Effector memory CD8-positive, alpha-beta T cell (primary cell): Measurements from ENCODE around the gene CDK2AP2.
"Not testable (repeated sequence)": the region's sequence is repeated elsewhere in the genome, so short reads cannot be mapped to it uniquely, and the experiment has no call there.

Source experiments
- ATAC-seq: fragments of 150-1000 bp; cut with Tn5 transposase; replicated peaks from 2 replicates; pipeline ENCODE4 v1.10.0; 2021; ENCODE audit warnings: mild to moderate bottlenecking, moderate library complexity
- DNase-seq, 3 experiments: peaks; one replicate each; pipeline ENCODE4 v3.0.0; 2021
- H3K27ac Mint-ChIP-seq, 2 donors: one replicate each; pipeline ENCODE4 v1.8.0; 2022; ENCODE audit warnings: mild to moderate bottlenecking in 2 of 2, mixed read lengths in 2 of 2, moderate library complexity in 2 of 2
- H3K27me3 Mint-ChIP-seq, 2 donors: one replicate each; pipeline ENCODE4 v1.8.0; 2022; ENCODE audit warnings: mixed read lengths in 2 of 2
- H3K36me3 Mint-ChIP-seq: one replicate; pipeline ENCODE4 v1.8.0; 2022; ENCODE audit warnings: mild to moderate bottlenecking, moderate library complexity, mixed read lengths; ENCODE audit not compliant: insufficient read depth
- H3K4me1 Mint-ChIP-seq, 2 donors: one replicate each; pipeline ENCODE4 v1.8.0; 2022; ENCODE audit warnings: low read depth in 2 of 2, mixed read lengths in 2 of 2
- H3K4me3 Mint-ChIP-seq, 2 donors: one replicate each; pipeline ENCODE4 v1.8.0; 2022; ENCODE audit warnings: mild to moderate bottlenecking in 2 of 2, mixed read lengths in 2 of 2, moderate library complexity in 2 of 2
- H3K9me3 Mint-ChIP-seq, 2 donors: one replicate each; pipeline ENCODE4 v1.8.0; 2022; ENCODE audit warnings: mixed read lengths in 2 of 2

The CDK2AP2 gene

DNA sequence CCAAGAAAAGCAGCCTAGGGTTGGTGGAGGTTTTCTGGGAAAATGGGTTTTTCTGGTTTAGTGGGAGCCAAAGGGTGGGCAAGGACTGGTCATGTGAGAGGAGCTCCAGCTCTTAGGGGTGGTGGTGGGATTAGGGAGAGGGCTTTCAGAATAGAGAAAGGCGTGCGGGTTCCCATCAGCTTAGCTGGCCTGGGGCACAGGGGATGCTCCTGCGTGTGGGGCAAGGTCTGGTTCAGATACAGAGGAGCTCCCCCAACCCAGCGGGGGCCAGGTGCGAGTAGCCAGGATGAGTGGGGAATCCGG is 39.6 kb downstream of the CDK2AP2 start:
- Mint-ChIP-seq H3K36me3 (peaks cover 18% of the 10 kb centered on the region), H3K4me3 (peak overlapping the region; percentile 89 to 90), H3K27me3 (no peaks in the 10 kb centered on the region), H3K27ac (peak overlapping the region; percentile 87 to 88), H3K4me1 (peaks cover 31 to 37% of the 10 kb centered on the region in 2 donors), H3K9me3 (no peaks in the 10 kb centered on the region)
- no peak for DNase-seq
- ATAC-seq, result no peak

DNA sequence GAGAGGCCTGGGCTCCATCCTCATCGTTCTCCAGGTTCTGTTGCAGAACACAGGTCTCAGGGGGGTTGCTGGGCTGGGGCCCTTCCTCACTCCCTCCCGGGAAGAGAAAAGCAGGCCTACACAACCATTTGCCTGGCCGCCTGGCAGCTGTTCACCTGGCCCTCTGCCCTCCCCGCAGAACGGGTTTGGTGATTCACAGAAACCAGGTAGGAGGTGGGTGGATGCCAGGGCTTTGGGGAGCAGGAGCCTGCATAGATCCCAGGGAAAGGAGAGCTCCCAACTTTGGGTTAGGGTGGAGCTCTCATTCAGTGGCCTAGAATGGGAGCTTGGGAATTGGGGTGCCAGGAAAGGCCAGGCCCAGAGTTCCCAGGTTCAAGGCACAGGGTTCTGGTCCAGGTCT is 39.9 kb downstream of the CDK2AP2 start:
- Mint-ChIP-seq H3K36me3 (peaks cover 18% of the 10 kb centered on the region), H3K27me3 (no peaks in the 10 kb centered on the region), H3K4me1 (peaks cover 31 to 37% of the 10 kb centered on the region in 2 donors), H3K4me3 (peak overlapping the region; percentile 89 to 90), H3K27ac (peak overlapping the region; percentile 87 to 88), H3K9me3 (no peaks in the 10 kb centered on the region)
- no peak for ATAC-seq
- DNase-seq, result no peak

DNA sequence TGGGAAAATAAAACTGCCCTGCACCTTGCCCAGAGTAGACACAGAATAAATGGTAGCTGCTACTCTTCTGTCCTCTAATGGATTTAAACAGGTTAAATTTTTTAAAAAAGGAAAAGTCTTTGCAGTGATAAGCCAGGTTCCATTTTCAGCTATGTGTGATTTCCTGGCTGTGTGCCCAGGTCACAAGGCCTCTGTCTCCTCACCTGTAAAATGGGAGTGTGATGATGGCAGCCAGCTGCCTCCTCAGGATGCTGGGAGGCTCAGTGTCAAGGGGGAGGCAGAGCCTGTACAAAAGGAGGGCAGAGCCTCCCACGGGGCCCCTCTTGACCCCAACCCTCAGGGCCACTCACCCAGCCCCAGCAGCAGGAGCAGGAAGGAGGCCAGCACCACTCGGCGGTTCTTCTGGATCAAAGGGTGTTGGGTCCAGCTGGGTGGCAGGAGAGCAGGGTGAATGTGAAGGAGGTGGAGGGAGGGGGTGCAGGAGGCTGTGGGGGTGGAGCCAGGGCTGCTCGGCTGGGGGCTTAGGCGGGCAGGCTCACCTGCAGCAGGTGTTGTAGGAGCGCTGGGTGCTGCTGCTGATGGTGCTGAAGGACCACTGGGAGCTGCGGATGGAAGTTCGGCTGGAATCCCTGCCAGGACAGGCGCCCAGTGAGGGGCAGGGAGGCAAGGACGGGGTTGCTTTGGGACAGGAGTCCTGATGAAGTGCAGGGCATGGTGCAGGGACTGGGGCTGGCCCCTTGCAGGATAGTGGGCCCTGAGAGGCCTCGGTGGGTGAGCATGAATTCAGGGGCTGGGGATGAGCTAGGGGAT is 40.8 kb downstream of the CDK2AP2 start:
- DNase-seq (no peak), ATAC-seq (no peak)
- Mint-ChIP-seq H3K27ac (peak overlapping the region; percentile 79 to 87), H3K4me3 (peak overlapping the region; percentile 89 to 90), H3K9me3 (no peaks in the 10 kb centered on the region), H3K4me1 (peaks cover 31 to 37% of the 10 kb centered on the region in 2 donors), H3K27me3 (no peaks in the 10 kb centered on the region), H3K36me3 (peaks cover 18% of the 10 kb centered on the region)

DNA sequence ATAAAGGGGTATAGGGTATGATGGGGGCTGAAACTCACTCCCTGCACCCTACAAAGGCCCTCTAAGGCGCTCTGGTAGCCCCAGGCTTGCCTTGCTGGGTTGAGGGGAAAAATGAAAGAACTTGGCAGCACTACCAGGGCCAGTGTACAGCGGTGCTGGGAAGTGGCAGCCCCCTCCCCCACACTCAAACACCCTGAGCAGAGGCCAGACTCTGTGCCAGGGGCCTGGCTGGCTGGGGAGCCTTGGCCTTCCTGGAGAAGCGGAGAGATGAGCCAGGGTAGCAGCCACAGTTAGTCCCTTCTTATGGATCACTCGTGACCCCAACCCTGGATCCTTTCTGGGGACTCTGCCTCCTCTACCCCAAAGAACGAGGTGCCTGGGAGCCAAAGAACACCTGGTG is 41.6 kb downstream of the CDK2AP2 start:
- Mint-ChIP-seq H3K27ac (no peak overlapping the region), H3K9me3 (no peaks in the 10 kb centered on the region), H3K4me1 (peaks cover 31 to 37% of the 10 kb centered on the region in 2 donors), H3K27me3 (no peaks in the 10 kb centered on the region), H3K4me3 (no peak overlapping the region), H3K36me3 (peaks cover 18% of the 10 kb centered on the region)
- DNase-seq, result no peak
- no peak for ATAC-seq

DNA sequence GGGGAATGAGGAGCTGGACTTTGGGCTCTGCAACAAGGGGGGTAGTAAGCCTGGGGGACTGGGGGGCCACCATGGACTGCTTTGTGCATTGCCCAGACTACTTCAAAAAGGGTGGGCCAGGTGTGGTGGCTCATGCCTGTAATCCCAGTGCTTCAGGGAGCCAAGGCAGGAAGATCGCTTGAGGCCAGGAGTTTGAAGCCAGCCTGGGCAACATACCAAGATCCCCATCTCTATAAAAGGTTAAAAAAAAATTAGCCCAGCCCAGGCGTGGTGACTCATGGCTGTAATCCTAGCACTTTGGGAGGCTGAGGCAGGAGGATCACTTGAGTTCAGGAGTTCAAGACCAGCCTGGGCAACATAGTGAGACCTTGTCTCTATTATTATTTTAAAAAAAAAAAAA is 42.4 kb downstream of the CDK2AP2 start:
- H3K9me3 Mint-ChIP-seq, DNase-seq, ATAC-seq, H3K27me3 Mint-ChIP-seq: not testable (repeated sequence)
- H3K36me3 Mint-ChIP-seq, result peaks cover 18% of the 10 kb centered on the region
- H3K27ac Mint-ChIP-seq, result peak overlapping the region; percentile 92 to 94
- peaks cover 31 to 37% of the 10 kb centered on the region in 2 donors for H3K4me1 Mint-ChIP-seq
- H3K4me3 Mint-ChIP-seq, result peak overlapping the region; percentile 86 to 88

DNA sequence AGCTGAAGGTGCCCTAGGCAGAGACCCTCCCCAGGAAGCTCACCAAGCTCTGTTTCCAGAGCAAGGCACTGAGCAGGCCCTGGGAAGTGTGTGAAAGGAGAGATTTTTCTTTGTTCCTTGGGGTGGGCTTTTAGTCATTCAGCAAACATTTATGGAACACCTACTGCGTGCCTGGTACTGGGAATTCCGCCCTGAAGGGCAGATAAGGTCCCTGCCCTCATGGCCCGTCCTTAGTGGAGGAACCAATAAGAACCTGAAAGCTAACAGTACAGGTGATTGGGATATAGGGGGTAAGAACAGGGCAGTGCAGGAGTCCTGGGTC is 42.8 kb downstream of the CDK2AP2 start:
- peaks cover 31 to 37% of the 10 kb centered on the region in 2 donors for H3K4me1 Mint-ChIP-seq
- H3K27me3 Mint-ChIP-seq, result no peaks in the 10 kb centered on the region
- peaks cover 18% of the 10 kb centered on the region for H3K36me3 Mint-ChIP-seq
- no peak for DNase-seq
- peak overlapping the region; percentile 92 to 94 for H3K27ac Mint-ChIP-seq
- no peaks in the 10 kb centered on the region for H3K9me3 Mint-ChIP-seq
- no peak for ATAC-seq
- peak overlapping the region; percentile 86 to 88 for H3K4me3 Mint-ChIP-seq

DNA sequence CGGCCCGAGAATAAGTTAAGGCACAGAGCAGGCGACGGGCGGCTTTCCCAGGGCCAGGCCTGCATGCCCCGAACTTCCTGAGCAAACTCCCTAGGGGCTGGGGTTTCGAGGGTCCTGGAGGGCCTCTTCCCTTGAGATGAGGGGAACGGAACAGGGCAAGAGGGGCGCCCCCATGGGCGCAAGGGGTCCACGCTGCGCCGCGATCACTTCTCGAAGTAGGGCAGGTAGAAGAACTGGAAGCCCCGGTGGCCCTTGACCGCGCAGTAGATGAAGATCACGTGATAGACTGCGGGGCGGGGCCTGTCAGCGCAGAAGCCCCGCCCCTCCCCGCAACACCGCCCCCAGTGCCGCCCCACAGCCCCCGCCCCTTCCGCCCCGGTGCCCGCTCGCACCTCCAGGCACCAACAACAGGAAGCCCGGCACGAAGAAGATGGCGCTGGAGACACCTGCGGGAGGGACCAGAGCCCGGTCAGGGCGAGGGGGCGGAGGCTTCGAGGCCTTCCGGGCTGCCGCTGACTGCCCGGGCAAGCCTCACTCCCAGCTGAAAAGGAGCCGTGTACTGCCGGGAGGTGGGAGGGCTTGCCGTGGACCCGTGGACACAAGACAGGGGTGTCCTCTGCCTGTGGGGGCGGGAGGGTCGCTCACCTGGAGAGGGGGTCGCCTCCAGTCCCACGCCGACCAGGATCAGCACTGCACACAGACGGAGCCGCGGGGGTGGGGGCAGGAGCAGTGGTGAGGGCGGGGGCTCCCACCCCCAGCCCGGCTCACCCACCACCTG is 43.4 kb downstream of the CDK2AP2 start:
- Mint-ChIP-seq H3K4me1 (peaks cover 35 to 37% of the 10 kb centered on the region in 2 donors), H3K4me3 (peak overlapping the region; percentile 86 to 88), H3K27me3 (no peaks in the 10 kb centered on the region), H3K27ac (peak overlapping the region; percentile 92 to 94), H3K36me3 (peaks cover 18% of the 10 kb centered on the region), H3K9me3 (no peaks in the 10 kb centered on the region)
- peak; percentile 86 to 89 (median 89) for DNase-seq
- ATAC-seq, result peak; percentile 84

DNA sequence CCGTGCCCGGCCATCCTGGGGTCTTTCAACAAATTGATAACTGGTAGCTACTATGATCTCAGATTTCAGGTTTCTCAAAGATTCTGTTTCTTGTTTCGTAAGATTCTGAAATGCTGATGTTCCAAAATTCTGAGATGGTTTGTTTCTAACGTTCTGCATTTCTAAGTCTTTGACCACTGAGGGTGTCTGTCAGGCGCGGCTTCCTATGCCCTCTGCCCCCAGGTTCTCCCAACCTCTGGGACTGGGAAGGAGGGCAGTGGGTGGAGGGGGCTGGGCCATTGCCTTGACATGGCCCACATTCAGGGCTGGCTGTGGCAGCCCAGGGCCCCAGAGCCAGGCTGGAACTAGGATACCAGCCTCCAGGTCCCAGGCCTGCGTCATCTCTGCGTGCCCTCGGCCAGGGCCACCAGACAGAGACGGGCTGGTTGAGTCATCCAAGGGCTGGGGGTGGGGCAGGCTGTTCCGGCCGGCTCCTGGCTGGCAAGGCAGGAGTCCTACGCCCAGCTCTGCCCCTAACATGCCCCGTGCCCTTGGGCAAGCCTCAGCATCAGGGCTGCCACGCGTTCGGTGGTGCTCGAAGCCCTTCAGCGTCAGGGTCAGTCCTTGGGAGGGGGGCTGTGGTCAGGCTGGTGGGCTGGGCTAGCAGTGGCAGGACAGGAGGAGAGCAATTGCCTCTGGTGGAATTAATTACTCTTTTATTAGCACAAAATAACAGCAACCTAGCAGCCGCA is 44.1 kb downstream of the CDK2AP2 start:
- Mint-ChIP-seq H3K4me3 (peak overlapping the region; percentile 86 to 88), H3K4me1 (peaks cover 34 to 35% of the 10 kb centered on the region in 2 donors), H3K9me3 (no peaks in the 10 kb centered on the region), H3K27ac (peak overlapping the region; percentile 92 to 94), H3K36me3 (peaks cover 18% of the 10 kb centered on the region), H3K27me3 (no peaks in the 10 kb centered on the region)
- ATAC-seq (no peak), DNase-seq (no peak)

DNA sequence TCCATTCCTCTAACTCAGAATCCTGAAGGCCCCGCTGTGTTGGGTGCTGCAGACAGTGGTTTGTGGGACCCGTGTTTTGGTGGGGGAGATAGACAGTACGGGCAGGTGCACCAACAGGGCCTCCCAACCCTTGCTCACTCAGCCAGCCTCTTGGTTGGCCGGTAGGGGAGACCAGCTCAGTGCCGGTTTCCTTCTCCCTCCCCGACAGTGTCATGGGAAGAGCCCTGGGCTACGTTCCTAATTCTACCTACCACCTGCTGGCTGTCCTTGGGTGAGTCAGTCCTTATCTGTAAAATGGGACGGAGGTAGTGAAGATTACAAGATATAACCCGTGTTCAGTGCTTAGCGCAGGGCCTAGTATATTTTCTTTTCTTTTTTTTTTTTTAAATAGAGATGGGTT is 44.8 kb downstream of the CDK2AP2 start:
- no peak for ATAC-seq
- Mint-ChIP-seq H3K36me3 (peaks cover 18% of the 10 kb centered on the region), H3K27ac (peak overlapping the region in 1 of 2 donors; percentile 51), H3K27me3 (no peaks in the 10 kb centered on the region), H3K4me1 (peaks cover 30 to 31% of the 10 kb centered on the region in 2 donors), H3K9me3 (no peaks in the 10 kb centered on the region), H3K4me3 (no peak overlapping the region)
- no peak for DNase-seq

DNA sequence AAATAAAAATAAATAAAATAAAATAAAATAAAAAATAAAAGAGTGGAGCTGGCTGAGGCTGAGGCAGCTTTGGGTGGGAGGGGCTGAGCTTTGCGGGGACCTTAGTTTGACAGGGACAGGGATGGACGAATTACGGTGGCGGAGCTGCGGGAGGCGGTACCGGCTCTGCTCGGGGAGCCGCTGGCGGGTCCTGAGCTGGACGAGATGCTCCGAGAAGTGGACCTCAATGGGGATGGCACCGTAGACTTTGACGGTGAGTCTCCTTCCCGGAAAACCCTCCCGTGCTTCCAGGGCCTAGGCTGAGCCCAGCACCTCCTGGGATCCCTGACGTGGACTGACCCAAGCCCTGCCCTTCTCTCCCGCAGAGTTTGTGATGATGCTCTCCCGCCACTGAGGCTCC is 49.7 kb downstream of the CDK2AP2 start:
- no peaks in the 10 kb centered on the region for H3K9me3 Mint-ChIP-seq
- H3K27me3 Mint-ChIP-seq, result no peaks in the 10 kb centered on the region
- H3K36me3 Mint-ChIP-seq, result no peaks in the 10 kb centered on the region
- H3K4me1 Mint-ChIP-seq, result peaks cover 4% of the 10 kb centered on the region in 2 donors
- ATAC-seq (no peak), DNase-seq (no peak)
- H3K27ac Mint-ChIP-seq, result no peak overlapping the region
- H3K4me3 Mint-ChIP-seq, result no peak overlapping the region

DNA sequence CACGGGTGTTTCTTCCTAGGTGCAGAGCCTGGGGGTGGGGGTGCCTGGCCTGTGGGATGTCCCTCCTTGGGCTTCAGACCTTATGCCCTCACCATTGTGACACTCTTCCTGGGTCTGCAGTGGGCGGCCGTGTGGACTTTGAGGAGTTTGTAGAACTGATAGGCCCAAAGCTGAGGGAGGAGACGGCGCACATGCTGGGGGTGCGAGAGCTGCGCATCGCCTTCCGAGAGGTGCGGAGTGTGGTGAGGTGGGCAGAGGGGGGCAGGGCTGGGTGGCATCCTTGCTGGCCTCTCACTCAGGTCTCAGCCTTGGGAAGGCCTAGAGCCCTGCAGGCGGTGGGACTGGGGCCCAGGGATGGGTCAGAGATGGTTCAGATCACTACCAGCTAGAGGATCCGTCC is 50.5 kb downstream of the CDK2AP2 start:
- no peak overlapping the region for H3K27ac Mint-ChIP-seq
- no peaks in the 10 kb centered on the region for H3K9me3 Mint-ChIP-seq
- no peak for ATAC-seq
- no peaks in the 10 kb centered on the region for H3K27me3 Mint-ChIP-seq
- H3K4me3 Mint-ChIP-seq, result no peak overlapping the region
- peaks cover 4% of the 10 kb centered on the region in 2 donors for H3K4me1 Mint-ChIP-seq
- DNase-seq, result no peak
- H3K36me3 Mint-ChIP-seq, result no peaks in the 10 kb centered on the region
